ENCODE measurements around the gene MBD6.

Gene MBD6

GRCh38 chr12:57513266-57513665 is 9.4 kb upstream of the MBD6 start:
- TF ChIP-seq RAD21 (IDR thresholded peaks at IDR 0.05; ENCODE audit: low read depth) (no peak), CREB1 (IDR thresholded peaks at IDR 0.05; ENCODE audit: low read depth) (no peak), YY1 (IDR thresholded peaks at IDR 0.05; ENCODE audit: low read depth) (no peak), NFIC (IDR thresholded peaks at IDR 0.05) (no peak), EP300 (IDR thresholded peaks at IDR 0.05; ENCODE audit: borderline replicate concordance) (no peak), FOXM1 (IDR thresholded peaks at IDR 0.05; ENCODE audit: borderline replicate concordance, low read depth) (no peak)

GRCh38 chr12:57514720-57515407 is 7.8 kb upstream of the MBD6 start:
- TF ChIP-seq FOXM1 (IDR thresholded peaks at IDR 0.05; ENCODE audit: borderline replicate concordance, low read depth) (no peak), RAD21 (IDR thresholded peaks at IDR 0.05; ENCODE audit: low read depth) (no peak), EGR1 (IDR thresholded peaks at IDR 0.05) (no peak), NFIC (IDR thresholded peaks at IDR 0.05) (no peak), TAF1 (IDR thresholded peaks at IDR 0.05; ENCODE audit: low read depth) (no peak), ZBTB7A (IDR thresholded peaks at IDR 0.05; ENCODE audit: low read depth) (no peak), MAX (IDR thresholded peaks at IDR 0.05) (no peak), CEBPB (IDR thresholded peaks at IDR 0.05) (no peak), TEAD4 (IDR thresholded peaks at IDR 0.05) (no peak), EP300 (IDR thresholded peaks at IDR 0.05; ENCODE audit: borderline replicate concordance) (no peak; the same call in 1 of the 2 replicates), USF1 (IDR thresholded peaks at IDR 0.05) (no peak)

- no peak for TF ChIP-seq CREB1 (IDR thresholded peaks at IDR 0.05; ENCODE audit: low read depth)
- no peak for TF ChIP-seq YY1 (IDR thresholded peaks at IDR 0.05; ENCODE audit: low read depth)
- TF ChIP-seq FOXM1 (IDR thresholded peaks at IDR 0.05; ENCODE audit: borderline replicate concordance, low read depth): no peak
Observed at GRCh38 chr12:57515408-57515933, 7.2 kb upstream of the MBD6 start.

- TF ChIP-seq ZBTB7A (IDR thresholded peaks at IDR 0.05; ENCODE audit: low read depth) (no peak), FOXM1 (IDR thresholded peaks at IDR 0.05; ENCODE audit: borderline replicate concordance, low read depth) (no peak), TAF1 (IDR thresholded peaks at IDR 0.05; ENCODE audit: low read depth) (no peak)
Observed at GRCh38 chr12:57515934-57516541, 6.6 kb upstream of the MBD6 start.

- no peak for TF ChIP-seq NFIC (IDR thresholded peaks at IDR 0.05)
Observed at GRCh38 chr12:57516617-57517153, 5.9 kb upstream of the MBD6 start.

- no peak for TF ChIP-seq MAX (IDR thresholded peaks at IDR 0.05)
- TF ChIP-seq CEBPB (IDR thresholded peaks at IDR 0.05): no peak
- no peak for TF ChIP-seq RAD21 (IDR thresholded peaks at IDR 0.05; ENCODE audit: low read depth)
- no peak for TF ChIP-seq NFIC (IDR thresholded peaks at IDR 0.05)
- no peak for TF ChIP-seq TEAD4 (IDR thresholded peaks at IDR 0.05)
- no peak for TF ChIP-seq TAF1 (IDR thresholded peaks at IDR 0.05; ENCODE audit: low read depth)
- TF ChIP-seq USF1 (IDR thresholded peaks at IDR 0.05): no peak
- no peak for TF ChIP-seq EP300 (IDR thresholded peaks at IDR 0.05; ENCODE audit: borderline replicate concordance)
- no peak for TF ChIP-seq EGR1 (IDR thresholded peaks at IDR 0.05)
- TF ChIP-seq CREB1 (IDR thresholded peaks at IDR 0.05; ENCODE audit: low read depth): no peak
- no peak for TF ChIP-seq FOXM1 (IDR thresholded peaks at IDR 0.05; ENCODE audit: borderline replicate concordance, low read depth)
- TF ChIP-seq YY1 (IDR thresholded peaks at IDR 0.05; ENCODE audit: low read depth): no peak
Observed at GRCh38 chr12:57517187-57517586, 5.4 kb upstream of the MBD6 start.

- TF ChIP-seq CREB1 (IDR thresholded peaks at IDR 0.05; ENCODE audit: low read depth) (no peak), ZBTB7A (IDR thresholded peaks at IDR 0.05; ENCODE audit: low read depth) (no peak), MAX (IDR thresholded peaks at IDR 0.05) (no peak), RAD21 (IDR thresholded peaks at IDR 0.05; ENCODE audit: low read depth) (no peak), TAF1 (IDR thresholded peaks at IDR 0.05; ENCODE audit: low read depth) (no peak)
Observed at GRCh38 chr12:57518176-57518919, 4.3 kb upstream of the MBD6 start.

GRCh38 chr12:57518920-57519795 is 3.5 kb upstream of the MBD6 start:
- no peak for TF ChIP-seq RAD21 (IDR thresholded peaks at IDR 0.05; ENCODE audit: low read depth)
- TF ChIP-seq ZBTB7A (IDR thresholded peaks at IDR 0.05; ENCODE audit: low read depth): no peak
- no peak for TF ChIP-seq TAF1 (IDR thresholded peaks at IDR 0.05; ENCODE audit: low read depth)
- no peak for TF ChIP-seq EP300 (IDR thresholded peaks at IDR 0.05; ENCODE audit: borderline replicate concordance)
- TF ChIP-seq CREB1 (IDR thresholded peaks at IDR 0.05; ENCODE audit: low read depth): no peak
- TF ChIP-seq TCF12 (IDR thresholded peaks at IDR 0.05; ENCODE audit: low read depth): no peak
